ENCODE data around the gene SRP14.
"Not testable (repeated sequence)": the region's sequence is repeated elsewhere in the genome, so short reads cannot be mapped to it uniquely, and the experiment has no call there.

SRP14 gene, protein sequence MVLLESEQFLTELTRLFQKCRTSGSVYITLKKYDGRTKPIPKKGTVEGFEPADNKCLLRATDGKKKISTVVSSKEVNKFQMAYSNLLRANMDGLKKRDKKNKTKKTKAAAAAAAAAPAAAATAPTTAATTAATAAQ

DNA sequence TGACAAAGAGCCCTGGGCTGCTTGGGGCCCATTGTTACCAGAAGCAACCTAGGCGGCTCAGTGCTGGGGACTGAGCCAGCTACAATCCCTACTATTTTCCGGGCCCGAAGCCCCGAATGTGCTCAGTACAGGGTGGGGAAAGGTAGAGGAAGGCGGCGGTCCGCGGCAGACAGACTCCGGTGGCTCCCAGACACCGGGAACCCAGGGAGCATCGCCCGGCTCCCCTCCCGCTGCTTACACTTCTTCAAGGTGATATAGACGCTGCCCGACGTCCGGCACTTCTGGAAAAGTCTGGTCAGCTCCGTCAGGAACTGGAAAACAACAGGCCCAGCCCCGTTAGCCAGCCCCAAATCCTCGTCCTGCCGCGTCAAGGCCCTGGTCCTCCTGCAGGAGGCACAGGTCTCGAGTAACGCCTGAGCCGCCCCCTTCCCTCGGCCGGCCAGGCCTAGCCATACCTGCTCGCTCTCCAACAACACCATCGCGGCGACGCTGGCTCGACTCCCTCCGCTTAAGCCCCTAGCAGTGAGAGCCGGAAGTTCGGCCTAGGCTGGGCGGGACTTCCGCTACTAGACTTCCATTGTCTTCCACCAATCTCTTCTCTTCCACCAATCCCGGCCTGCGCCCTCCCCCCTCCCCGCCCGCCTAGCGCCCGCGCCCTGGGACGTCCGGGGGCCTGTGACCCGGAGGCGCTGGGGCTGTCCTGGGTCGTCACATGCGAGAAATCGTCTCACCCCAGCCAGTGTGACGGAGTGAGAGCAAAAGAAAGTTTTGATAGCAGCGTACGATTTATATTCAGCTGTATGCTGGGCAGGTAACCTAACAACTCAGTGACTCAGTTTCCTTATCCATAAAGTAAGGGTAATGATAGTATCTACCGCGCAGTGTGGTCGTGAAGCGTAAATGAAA is at the start of gene SRP14:
Gene SRP14 (minus strand): TSS at position 544 of the 906 bp plus-strand sequence. CDS start 65 bp downstream, at position 479.
- peak; percentile 91 for DNase-seq (ENCODE audit: low read depth in 2 of 2)

GRCh38 chr15:40087991-40088928 is 49.3 kb upstream of the SRP14 start:
- no peak for DNase-seq (ENCODE audit: low read depth in 2 of 2)

DNA sequence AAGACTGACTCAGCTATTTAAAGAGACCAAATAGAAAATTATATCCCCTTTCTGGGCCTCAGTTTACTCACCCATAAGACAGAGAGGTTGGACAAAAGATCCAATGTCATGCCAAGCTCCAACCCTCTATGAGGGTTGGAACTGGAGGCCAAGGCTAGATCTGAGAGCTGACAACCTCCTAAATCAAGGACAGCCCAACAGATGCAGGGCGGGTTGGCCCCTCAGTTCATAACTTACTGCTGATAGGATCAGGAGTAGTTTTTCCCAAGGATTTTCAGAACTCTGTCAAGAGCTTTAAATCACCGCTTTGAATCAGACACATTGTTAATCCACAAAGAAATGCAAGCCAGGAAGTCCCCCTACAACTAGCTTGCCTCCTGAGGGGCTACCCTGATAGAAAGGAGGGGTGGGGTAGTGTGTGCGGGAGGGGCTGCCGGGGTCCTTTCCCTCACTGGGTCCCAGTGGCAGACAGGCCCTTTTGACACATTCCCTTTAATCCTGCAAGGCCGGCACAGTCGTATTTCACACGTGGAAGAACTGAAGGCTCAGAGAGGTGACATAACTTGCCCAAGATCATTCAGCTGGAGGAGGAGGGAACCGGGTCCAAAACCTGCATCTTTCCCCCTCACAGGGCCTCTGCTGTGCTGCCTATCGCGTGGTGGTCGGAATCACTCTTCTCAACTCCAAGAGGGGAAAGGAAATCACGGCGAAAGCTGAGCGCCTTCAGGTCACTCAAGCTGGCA is 48.3 kb upstream of the SRP14 start:
- no peak for DNase-seq (ENCODE audit: low read depth in 2 of 2)

- no peak for DNase-seq (ENCODE audit: low read depth in 2 of 2)
Measured at GRCh38 chr15:40085266-40085665, 46.3 kb upstream of the SRP14 start.

GRCh38 chr15:40084650-40085049 is 45.7 kb upstream of the SRP14 start:
- DNase-seq (ENCODE audit: low read depth in 2 of 2): no peak

- no peak for DNase-seq (ENCODE audit: low read depth in 2 of 2)
Measured at GRCh38 chr15:40082195-40082883, 43.4 kb upstream of the SRP14 start.

- no peak for DNase-seq (ENCODE audit: low read depth in 2 of 2)
Measured at GRCh38 chr15:40081691-40082194, 42.8 kb upstream of the SRP14 start.

DNA sequence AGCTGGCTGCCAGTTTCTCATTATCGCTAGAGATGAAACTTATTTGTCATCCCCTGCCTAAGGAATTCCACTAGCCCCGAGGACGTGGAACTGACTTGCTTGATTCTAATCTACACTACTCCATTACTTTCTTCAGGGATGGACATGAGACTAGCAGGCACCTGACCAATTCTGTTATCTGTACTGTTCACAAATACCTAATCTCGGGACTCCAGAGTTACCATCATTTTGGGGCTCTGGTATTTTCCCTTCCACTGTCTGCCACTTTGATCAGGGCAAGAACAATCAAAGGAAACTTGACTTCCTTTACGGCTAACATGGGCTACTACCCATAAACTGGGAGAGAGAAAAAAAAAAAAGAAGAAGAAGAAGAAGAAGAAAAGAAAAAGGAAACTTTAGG is 41.9 kb upstream of the SRP14 start:
- no peak for DNase-seq (ENCODE audit: low read depth in 2 of 2)

DNA sequence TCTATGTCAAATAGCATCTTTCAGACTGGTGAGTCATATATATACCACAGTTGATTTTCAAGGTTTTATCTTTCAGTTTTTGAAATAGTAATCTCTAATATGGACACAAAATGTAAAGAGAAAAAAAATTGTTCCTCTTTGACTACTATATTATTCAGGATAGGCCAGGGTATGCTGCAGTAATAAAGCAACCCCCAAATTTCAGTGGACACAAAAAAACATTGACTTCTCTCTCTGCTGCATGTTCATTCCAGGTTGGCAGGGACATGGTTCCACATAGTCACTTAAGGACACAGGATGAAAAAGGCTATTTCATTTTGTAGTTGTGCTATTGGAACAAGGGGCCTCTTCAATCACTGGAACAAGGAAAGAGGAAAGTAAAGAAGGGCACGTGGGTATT is 41.1 kb upstream of the SRP14 start:
- DNase-seq (ENCODE audit: low read depth in 2 of 2): no peak

DNA sequence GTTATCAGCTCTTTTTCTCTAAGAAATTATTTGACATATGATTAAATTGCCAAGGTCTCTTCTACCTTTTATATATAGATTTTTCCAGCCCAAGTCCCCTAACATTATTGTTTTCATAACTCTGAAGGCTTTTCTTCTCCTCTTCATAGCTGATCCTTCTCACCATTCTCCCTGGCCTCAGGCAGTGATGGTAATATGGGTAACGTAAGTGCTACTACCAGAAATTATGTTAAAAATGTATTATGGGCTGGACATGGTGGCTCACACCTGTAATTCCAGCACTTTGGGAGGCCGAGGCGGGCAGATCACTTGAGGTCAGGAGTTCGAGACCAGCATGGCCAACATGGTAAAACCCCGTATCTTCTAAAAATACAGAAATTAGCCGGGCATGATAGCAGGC is 40.5 kb upstream of the SRP14 start:
- no peak for DNase-seq (ENCODE audit: low read depth in 2 of 2)

DNA sequence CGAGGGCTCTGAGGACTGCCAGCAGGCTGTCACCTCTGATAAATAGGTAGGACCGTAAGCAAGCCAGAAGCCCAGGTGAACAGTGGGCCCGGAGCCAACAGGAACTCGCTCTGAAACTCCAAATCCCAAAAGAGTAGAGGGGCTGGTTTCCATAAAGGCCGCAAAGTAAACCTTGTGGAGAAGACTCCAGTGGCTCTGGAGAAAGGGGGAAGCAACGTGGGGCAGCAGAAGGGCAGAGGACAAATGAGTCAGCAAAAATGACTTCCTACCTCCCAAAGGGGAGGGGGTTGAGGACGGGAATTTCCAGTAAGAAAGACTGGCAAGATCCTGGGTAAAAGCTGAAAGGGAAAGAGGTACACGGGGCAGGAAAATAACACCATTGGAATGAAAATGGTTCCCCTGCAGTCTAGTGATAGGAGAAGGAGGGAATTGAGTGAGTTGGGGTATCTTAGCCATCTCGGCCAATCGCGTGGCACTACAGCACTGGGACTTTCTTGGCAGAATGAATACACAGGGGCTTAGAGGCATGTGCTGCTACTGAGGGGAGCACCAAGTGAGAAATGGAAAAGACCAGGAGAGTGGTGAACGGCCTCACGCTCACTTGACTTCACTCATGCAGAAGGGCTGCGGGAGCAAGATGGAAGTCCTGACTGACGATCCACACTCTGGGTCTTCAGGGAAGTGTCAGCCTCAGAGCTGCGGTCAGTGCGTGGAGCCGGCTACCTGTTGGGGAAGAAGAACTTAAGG is 36.5 kb upstream of the SRP14 start:
- DNase-seq (ENCODE audit: low read depth in 2 of 2): no peak

DNA sequence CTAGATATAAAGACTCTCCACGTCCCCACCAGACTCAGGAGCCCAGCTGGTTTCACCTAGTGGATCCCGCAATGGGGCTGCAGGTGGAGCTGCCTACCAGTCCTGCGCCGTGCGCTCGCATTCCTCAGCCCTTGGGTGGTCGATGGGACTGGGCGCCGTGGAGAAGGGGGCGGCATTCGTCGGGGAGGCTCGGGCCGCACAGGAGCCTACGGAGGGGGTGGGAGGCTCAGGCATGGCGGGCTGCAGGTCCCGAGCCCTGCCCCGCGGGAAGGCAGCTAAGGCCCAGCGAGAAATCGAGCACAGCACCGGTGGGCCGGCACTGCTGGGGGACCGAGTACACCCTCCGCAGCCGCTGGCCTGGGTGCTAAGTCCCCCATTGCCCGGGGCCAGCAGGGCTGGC is 35.7 kb upstream of the SRP14 start:
- not testable (repeated sequence) for DNase-seq (ENCODE audit: low read depth in 2 of 2)

- not testable (repeated sequence) for DNase-seq (ENCODE audit: low read depth in 2 of 2)
Measured at GRCh38 chr15:40073716-40074490, 34.9 kb upstream of the SRP14 start.

DNA sequence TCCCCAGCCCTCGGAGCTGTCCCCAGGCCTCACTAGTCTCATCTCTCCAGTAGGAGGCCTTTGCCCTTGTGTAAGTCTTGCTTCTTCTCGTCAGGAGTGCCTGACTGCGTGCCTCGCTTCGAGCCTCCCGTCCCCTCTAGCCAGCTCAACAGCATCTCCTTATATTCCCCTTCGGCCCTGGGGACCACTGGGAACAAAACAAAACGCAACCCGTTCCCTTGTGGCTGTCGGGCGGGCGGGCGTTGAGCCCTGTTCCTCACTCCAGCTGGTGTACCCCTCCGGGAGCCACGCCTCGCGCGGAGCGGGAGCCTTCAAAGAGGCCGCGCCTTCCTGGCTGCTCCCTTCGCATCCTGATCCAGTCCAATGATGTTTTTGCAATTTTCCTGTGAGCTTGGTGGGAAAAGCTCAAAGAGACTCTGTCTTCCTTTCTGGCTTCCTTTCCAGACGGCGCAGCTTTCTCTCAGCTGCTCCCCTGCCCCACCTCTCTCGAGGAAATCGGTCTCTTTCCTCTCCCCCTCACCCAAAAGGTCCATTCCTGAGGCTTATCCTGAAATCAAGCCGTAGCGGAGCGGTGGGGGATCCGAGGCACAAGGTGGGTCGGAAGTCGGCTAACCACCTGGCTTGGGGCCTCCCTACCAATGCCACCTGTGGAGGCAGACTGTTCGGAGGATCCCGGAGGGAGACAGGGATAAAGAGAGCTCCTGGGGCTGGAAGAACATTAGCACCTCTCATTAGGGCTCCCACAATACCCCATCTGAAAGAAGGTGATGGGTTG is 33.4 kb upstream of the SRP14 start:
- DNase-seq (ENCODE audit: low read depth in 2 of 2): no peak

GRCh38 chr15:40070608-40071218 is 31.7 kb upstream of the SRP14 start:
- DNase-seq (ENCODE audit: low read depth in 2 of 2): no peak

DNA sequence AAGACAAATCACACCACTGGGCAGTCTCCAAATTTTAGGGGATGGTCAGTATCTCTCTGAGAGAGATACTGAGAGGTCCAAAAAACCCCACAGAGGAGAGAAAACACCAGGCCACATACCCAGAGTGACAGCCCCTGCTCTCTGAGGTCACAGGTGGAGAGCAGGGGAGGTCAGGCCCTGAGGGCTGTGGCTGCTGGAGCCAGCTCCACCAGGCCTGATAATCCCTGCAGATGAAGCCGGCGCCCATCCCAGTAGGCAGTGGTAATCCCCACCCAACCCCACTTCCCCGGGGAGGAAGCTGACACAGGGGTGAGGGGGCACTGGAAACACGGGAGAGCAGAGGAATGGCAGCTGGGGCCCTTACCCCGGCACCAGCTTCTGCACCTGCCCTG is 31.2 kb upstream of the SRP14 start:
- no peak for DNase-seq (ENCODE audit: low read depth in 2 of 2)

DNA sequence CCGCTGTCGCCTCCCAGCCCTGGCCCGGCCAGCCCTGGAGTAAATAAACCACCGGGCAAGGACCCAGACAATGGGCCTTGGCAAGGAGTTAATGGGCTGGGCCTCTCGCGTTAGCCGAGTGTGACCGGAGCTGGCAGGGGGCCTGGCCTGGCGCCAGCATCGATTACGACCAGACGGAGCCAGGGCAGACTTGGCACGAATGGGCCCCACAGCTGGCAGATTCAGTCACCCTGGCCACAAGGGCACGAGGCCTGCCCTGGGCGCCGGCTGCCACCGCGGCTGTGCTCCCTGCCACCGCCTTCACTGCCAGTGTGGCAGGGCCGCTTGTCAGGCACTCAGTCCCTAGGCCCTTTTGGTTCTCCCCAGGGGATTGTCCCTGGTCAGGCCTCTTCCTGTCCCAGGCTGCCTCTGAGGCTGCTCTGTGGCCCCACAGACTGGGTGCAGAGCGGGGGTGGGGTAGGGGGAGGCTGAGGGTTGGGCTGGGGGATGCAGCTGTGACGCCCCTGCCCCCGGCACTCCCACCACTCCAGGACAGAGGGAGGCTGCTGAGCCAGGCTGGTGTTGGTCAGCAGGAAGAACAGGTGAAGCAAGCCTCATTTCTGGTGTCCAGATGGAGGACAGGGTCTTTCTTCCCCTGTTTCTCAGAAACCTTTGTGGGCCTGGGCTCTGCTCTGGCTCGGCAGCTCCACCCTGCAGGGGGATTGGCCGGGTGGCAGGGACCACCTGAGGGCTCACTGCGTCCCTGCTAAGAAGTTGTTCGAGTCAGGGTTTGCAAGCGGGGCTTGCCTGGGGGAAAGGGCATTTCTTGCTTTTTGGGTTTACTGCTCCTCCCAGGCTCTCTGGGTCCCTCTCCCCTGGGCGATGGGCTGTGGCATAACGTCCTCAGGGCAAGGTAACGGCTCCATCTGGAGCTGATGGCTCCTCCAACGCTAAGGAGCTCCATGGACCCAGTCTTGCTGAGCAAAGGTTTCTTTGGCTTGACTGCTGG is 30.5 kb upstream of the SRP14 start:
- no peak for DNase-seq (ENCODE audit: low read depth in 2 of 2)
